NCI-H128 (cell line): ENCODE results near the gene MASP2.
"Not testable (repeated sequence)": the region's sequence is repeated elsewhere in the genome, so short reads cannot be mapped to it uniquely, and the experiment has no call there.

Experiments
- DNase-seq: peaks from one replicate; lab custom pipeline; 2025; ENCODE audit not compliant: unreplicated experiment; lab: John Stamatoyannopoulos, UW

MASP2 gene

DNA sequence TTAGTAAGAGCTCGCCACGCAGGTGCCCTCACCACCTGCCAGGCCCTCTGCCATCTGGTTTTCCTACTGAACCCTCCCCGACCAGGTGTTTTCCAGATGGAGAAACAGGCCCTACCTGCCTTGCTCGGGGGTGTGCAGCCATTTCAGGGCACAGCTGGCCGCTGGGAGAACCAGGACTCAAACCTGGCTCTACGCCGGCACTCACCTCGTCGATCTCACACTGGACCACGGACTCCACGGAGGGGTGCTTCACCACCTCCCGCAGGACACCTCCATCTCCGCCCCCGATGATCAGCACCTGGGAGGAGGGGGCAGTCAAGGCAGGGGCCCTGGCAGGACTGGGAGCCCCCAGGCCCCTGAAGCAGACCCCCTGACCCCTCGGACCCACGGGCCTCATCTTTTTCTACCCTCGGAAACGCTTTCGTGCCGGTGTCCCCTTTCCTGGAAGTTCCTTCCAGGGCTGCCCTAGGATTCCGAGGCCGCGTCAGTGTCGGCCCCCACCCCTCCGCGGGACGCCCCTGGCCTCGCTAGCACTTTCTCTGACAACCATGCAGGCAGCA is 11.6 kb upstream of the MASP2 start:
- DNase-seq = no peak

DNA sequence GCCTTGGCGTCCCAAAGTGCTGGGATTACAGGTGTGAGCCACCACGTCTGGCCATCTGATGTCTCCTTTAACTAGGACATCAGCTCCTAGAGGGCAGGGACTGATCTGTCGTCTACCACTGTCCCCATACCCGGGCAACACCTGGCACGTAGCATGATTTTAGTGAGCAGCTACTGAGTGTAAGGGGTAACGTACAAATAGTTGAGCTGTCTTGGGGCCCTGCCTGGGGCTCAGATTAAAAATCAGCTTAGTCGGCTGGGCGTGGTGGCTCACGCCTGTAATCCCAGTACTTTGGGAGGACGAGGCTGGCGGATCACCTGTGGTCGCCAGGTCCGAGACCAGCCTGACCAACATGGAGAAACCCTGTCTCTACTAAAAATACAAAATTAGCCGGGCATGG is 11.0 kb upstream of the MASP2 start:
- no peak for DNase-seq

- no peak for DNase-seq
These were observed 10.4 kb upstream of the MASP2 start for GRCh38 chr1:11057477-11057876.

- DNase-seq = no peak
These were observed 9.5 kb upstream of the MASP2 start for GRCh38 chr1:11056504-11056903.

DNA sequence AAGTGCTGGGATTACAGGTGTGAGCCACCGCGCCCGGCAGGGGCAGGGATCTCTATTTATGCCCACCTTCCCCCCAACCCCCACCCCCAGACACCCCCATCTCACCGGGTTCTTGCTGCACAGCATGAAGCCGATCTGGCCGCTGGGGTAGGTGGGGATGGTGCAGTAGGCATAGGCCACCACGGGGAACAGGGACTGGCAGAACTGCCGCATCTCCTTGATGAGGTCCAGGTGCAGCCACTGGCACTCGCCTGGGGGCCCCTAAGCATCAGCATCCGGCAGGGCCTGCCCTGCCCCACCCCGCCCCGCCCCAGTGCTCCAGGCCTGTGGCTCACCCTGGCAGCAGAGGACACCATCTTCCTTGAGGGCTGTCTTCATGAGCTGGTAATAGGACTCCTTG is 8.6 kb upstream of the MASP2 start:
- no peak for DNase-seq

DNA sequence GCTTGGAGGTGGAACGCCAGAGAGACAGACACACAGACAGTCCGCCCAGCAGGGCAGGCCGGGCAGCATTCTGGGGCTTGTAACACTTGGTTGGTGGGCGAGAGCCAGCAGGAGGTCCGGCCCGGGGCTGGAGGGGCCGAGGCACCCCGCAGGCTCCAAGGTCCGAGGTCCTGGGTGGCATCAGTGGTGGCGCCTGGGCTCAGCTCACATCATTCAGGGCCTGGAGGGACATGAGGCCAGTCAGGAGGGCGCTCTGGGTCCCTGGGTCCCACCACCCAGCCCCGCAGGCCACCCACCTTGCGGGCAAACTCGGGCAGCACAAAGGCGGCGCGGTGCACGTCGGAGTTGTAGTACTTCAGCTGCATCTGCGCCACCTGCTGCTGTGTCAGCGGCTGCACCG is 7.6 kb upstream of the MASP2 start:
- peak; percentile 32 for DNase-seq

GRCh38 chr1:11054181-11054580 is 7.1 kb upstream of the MASP2 start:
- DNase-seq = no peak

DNA sequence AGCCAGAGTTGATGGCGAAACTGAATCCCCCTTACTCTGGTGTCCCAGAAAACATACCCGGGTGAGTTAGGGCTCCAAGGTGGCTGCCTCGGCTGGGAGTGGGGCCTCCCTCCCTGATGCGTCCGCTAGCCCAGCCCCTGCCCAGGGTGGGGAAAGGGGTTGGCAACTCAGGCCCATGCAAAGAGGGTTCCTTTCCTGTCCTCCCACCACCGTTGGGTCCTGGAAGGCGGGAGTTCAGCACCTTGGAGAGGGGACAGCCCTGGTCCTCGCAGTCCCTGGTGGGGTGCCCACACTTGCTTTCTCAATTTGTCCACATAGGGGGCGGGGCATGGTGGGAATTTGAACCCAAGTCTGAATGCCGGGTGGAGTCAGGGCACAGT is 6.7 kb upstream of the MASP2 start:
- no peak for DNase-seq

- no peak for DNase-seq
These were observed 6.1 kb upstream of the MASP2 start for GRCh38 chr1:11052839-11053757.

DNA sequence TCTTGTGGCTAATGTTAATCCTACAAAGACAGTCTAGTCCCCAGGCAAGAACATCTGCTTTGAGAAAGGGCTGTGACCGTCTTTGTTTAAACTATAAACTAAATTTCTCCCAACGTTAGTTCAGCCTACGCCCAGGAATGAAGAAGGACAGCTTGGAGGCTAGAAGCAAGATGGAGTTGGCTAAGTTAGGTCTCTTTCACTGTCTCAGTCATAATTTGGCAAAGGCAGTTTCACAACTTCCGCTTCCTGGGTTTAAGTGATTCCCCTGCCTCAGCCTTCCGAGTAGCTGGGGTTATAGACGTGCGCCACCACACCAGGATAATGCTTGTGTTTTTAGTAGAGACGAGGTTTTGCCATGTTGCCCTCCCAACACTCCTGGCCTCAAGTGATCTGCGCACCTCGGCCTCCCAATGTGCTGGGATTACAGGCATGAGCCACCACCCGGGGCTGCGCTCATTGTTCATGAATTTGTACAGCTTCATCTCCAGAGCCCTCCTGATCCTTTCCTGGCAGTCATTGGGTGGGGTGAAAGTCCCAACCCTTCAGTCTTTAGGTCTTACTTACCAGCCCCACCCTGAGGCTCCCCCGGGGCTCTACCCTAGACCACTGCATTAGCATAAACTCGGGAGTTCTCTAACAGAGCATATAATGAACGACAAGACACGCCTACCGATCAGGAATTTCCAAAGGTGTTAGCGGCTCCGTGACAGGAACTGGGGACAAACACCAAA is 4.9 kb upstream of the MASP2 start:
- DNase-seq = no peak

DNA sequence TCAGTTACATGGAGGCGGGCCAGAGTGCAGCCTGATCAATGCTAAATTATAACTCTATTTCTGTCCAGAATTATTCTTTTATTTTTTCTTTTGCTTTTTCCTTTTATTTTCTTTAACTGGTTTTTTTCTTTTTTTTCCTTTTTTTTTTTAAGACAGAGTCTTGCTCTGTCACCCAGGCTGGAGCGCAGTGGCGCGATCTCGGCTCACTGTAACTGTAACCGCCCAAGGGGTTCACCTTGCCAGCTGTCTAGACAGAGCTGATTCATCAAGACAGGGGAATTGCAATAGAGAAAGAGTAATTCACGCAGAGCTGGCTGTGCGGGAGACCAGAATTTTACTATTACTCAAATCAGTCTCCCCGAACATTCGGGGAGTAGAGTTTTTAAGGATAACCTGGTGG is 4.1 kb upstream of the MASP2 start:
- DNase-seq = not testable (repeated sequence)

- DNase-seq = no peak
These were observed 821 bp downstream of the MASP2 start for GRCh38 chr1:11046270-11046566.

- no peak for DNase-seq
These were observed 1.4 kb downstream of the MASP2 start for GRCh38 chr1:11045428-11046269.

GRCh38 chr1:11044849-11045427 is 2.1 kb downstream of the MASP2 start:
- no peak for DNase-seq

DNA sequence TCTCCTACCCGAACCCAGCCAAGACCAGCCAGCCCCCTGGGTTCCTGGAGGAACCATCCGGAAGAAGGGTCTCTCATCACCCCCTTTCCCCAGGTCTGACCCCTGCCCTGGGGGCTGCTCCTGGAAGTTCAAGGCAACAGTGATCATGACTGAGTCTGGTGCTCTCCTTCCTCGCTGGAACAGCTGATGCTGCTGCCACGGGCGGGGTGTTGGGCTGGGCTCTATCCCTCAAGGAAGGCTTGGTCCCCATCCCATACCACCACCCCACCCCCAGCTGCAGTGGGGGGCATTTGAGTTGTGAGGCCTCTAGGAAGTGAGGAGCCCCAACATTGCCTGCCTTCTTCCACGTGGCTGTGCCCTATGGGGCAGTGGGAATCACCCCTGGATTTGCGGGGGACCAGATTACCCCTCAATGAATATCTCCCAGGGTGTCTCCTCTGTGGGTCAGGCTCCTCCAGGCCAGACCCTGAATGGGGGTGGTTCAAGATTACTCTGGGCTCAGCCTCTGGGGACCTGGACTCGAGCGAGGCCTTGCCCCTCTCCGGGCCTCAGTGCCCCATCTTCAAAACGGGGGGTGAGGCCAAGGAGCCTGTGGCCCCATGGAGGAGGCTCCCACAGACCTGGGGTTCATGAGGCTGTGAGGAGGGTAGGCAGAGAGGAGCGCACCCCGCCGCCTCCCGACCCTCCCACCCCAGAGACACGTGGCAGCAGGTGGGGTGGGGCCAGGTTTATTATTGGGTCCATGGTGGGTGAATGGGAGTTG is 2.8 kb downstream of the MASP2 start:
- DNase-seq = no peak

DNA sequence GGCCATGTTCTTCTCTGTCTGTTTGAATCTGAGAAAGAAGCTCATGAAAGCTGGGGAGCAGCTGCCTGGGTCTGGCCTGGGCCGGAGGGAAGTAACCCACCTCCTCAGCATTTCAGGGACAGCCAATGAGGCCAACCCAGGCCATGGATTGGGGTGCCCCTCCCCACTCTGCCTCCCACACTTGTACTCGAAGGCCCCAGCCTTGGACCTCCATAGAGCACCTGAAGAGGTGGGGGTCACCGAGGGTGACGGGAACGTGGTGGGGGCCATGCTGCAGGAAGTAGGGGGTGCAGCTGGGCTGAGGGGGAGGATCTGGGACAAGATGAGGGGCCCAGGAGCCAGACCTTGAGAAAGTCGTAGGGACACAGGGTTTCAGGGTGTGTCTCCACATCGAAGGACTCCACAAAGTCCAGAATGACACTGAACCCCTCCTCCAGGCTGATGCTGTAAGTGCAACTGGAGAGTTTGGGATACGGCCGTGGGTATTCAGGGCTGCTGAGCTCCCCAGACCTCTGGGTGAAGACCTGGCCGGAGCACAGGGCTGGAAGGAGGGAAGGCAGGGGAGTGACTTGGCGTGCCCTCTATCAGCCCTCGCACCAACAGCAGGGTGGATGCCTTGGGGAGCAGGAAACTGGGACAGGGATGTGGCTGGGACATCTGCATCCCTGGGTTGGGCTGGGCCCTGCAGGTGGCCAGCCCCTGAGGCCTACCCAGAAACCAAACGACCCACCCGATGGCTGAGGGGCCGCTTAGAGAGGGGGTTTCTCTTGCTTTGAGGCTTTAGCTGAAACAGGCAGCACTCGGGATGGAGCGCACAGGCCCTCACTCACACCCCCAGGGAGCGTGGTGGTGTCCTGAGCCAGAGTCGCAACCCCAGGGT is 3.8 kb downstream of the MASP2 start:
- no peak for DNase-seq

GRCh38 chr1:11042065-11042464 is 5.0 kb downstream of the MASP2 start:
- no peak for DNase-seq

DNA sequence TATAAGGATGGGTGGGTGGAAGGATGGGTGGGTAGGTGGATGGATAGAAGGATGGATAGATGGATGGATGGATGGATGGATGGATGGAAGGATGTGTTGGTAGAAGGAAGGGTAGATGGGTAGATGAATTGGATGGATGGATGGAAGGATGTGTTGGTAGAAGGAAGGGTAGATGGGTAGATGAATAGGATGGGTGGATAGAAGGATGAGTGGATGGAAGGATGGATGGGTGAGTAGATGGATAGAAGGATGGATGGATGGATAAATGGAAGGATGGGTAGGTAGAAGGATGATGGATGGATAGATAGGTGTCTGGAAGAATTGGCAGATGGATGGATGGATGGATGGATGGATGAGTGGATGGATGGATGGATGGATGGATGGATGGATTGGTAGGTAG is 6.0 kb downstream of the MASP2 start:
- no peak for DNase-seq

DNA sequence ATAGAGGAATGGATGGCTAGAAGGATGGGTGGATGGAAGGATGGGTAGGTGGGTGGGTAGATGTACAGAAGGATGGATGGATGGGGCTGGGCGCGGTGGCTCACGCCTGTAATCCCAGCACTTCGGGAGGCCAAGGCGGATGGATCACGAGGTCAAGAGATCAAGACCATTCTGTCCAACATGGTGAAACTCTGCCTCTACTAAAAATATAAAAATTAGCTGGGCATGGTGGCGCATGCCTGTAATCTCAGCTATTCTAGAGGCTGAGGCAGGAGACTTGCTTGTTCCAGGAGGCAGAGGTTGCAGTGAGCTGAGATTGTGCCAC is 7.0 kb downstream of the MASP2 start:
- DNase-seq = not testable (repeated sequence)
